Stimulated activated CD8-positive, alpha-beta memory T cell treated with anti-CD3 and anti-CD28 coated beads, Interleukin-7, amount 100 ng/mL, for 1 hour (primary cell): ENCODE results near the gene TTC6.

Experiments used
- DNase-seq, 2 donors: peaks; one replicate each; pipeline ENCODE4 v3.0.0-alpha.2; 2020; ENCODE audit warnings: low read depth in 2 of 2

Gene TTC6

GRCh38 chr14:37597914-37598746, 2.7 kb downstream of the TTC6 start:
- DNase-seq, result no peak

GRCh38 chr14:37598747-37599506, 3.5 kb downstream of the TTC6 start:
- no peak for DNase-seq

- no peak for DNase-seq
These were observed 4.3 kb downstream of the TTC6 start for GRCh38 chr14:37599507-37600368.

GRCh38 chr14:37600880-37601741, 5.7 kb downstream of the TTC6 start:
- DNase-seq, result no peak

GRCh38 chr14:37601865-37602264, 6.4 kb downstream of the TTC6 start:
- no peak for DNase-seq

- no peak for DNase-seq
These were observed 7.4 kb downstream of the TTC6 start for GRCh38 chr14:37602605-37603453.

GRCh38 chr14:37603688-37604251, 8.3 kb downstream of the TTC6 start:
- DNase-seq, result no peak

- DNase-seq, result no peak
These were observed 11.2 kb downstream of the TTC6 start for GRCh38 chr14:37606678-37607077.

GRCh38 chr14:37608649-37609048, 13.2 kb downstream of the TTC6 start:
- DNase-seq, result no peak

- no peak for DNase-seq
These were observed 15.6 kb downstream of the TTC6 start for GRCh38 chr14:37610945-37611523.

GRCh38 chr14:37615582-37616289, 20.3 kb downstream of the TTC6 start:
- DNase-seq, result no peak

- DNase-seq, result no peak
These were observed 21.4 kb downstream of the TTC6 start for GRCh38 chr14:37616853-37617252.

GRCh38 chr14:37617864-37618365, 22.5 kb downstream of the TTC6 start:
- DNase-seq, result no peak

- no peak for DNase-seq
These were observed 23.1 kb downstream of the TTC6 start for GRCh38 chr14:37618498-37619028.

GRCh38 chr14:37620856-37621255, 25.4 kb downstream of the TTC6 start:
- no peak for DNase-seq

- no peak for DNase-seq
These were observed 26.9 kb downstream of the TTC6 start for GRCh38 chr14:37622231-37622923.

- no peak for DNase-seq
These were observed 28.1 kb downstream of the TTC6 start for GRCh38 chr14:37623426-37623951.

GRCh38 chr14:37623971-37624370, 28.5 kb downstream of the TTC6 start:
- no peak for DNase-seq
